Hindlimb muscle (tissue), 1 donor: ENCODE measurements around the gene KCND1. TPM values are rescaled to one million over a fixed set of nuclear protein-coding genes. Genes with fewer than 3 reads are reported as not detected.

Source experiments
- DNase-seq: peaks from one replicate; pipeline ENCODE4 v3.0.0-alpha.2; 2013
- polyA plus RNA-seq: library from polyadenylated mRNA; unstranded; fragments of 120-200 nt; gene quantifications from one replicate; pipeline ENCODE4 v1.2.1, GENCODE V29; 2013; ENCODE audit not compliant: insufficient read length

The KCND1 gene
- polyA plus RNA-seq, 1 donor: 1.4 TPM

DNA sequence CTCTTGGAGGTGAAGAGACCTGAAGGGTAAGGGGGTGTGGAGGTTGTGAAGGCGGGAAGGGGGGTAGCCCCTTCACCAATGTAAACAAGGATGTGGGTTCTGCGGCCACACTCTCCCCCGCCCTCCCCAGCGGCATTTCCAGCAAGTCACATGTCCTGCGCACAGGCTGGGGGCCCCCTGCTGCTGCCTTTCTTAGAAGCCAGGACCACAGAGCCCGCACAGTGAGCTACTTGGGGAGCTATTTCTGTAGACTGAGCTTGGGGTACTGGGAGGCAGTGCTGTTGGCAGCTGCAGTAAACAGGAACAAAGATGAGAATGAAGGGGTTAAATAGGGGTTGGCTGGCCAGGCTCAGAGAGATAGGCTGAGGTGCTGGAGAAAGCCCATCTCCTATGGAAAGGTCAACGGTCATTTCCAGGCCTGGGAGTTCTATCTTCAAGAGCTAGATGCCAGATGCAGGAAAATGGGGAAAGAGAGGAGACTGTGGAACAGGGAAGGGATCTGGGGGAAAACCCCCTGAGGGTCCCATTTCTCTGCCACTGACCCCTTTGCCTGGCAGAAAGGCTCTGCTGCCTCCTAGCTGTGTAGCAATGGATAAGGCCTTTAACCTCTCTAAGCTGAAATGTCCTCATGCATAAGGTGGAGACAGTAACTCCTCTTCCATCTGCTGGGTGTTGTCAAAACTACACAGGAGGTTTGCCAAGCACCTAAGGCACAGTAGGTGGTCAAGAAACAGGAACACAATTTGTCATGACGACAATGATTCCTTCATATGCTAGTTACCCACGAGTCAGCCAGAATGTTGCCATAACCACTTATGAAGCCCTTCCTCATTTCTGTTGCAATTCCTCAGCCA is 34.4 kb downstream of the KCND1 start:
- no peak for DNase-seq

GRCh38 chrX:48936429-48937053 is 35.1 kb downstream of the KCND1 start:
- no peak for DNase-seq

DNA sequence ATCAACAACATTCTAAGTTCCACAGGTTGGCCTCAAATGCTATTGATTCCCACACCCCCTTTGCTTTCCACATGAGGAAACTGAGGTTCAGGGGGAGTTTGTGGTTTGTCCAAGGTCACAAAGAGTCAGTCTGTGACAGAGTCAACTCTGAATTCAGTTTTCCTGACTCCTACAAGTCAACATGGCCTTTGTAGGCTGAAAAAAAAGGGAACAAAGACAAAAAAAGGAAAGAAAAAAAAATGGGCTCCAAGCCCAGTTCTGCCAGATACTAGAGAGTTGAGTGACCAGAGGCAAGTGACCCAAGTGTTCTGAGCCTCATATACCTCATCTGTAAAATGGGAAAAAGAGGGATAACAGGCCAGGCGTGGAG is 36.4 kb downstream of the KCND1 start:
- DNase-seq: no peak

GRCh38 chrX:48934581-48935300 is 36.9 kb downstream of the KCND1 start:
- no peak for DNase-seq

- no peak for DNase-seq
Observed at GRCh38 chrX:48933757-48934156, 37.9 kb downstream of the KCND1 start.

GRCh38 chrX:48927736-48928382 is 43.8 kb downstream of the KCND1 start:
- no peak for DNase-seq

- no peak for DNase-seq
Observed at GRCh38 chrX:48927123-48927522, 44.5 kb downstream of the KCND1 start.

- no peak for DNase-seq
Observed at GRCh38 chrX:48924270-48924669, 47.4 kb downstream of the KCND1 start.

DNA sequence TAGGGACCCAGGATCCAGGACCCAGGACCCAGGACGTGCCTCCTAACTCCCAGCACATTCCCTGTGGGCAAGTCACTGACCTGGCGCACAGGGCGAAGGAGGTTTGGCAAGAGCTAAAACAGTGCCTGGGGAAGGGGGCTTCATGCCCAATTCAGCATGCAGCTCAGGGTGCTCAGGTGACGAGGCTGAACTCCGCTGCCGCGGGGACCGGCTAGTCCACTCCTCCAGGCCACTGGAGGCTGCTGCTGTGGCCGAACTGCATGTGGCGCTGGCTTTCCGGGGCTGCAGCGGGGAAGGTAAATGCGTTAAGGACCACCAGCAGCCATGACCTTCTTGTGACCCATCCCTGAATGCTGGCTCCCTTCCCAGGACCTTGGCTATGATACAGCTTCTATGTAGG is 47.9 kb downstream of the KCND1 start:
- no peak for DNase-seq

GRCh38 chrX:48920718-48921104 is 50.9 kb downstream of the KCND1 start:
- DNase-seq: no peak

DNA sequence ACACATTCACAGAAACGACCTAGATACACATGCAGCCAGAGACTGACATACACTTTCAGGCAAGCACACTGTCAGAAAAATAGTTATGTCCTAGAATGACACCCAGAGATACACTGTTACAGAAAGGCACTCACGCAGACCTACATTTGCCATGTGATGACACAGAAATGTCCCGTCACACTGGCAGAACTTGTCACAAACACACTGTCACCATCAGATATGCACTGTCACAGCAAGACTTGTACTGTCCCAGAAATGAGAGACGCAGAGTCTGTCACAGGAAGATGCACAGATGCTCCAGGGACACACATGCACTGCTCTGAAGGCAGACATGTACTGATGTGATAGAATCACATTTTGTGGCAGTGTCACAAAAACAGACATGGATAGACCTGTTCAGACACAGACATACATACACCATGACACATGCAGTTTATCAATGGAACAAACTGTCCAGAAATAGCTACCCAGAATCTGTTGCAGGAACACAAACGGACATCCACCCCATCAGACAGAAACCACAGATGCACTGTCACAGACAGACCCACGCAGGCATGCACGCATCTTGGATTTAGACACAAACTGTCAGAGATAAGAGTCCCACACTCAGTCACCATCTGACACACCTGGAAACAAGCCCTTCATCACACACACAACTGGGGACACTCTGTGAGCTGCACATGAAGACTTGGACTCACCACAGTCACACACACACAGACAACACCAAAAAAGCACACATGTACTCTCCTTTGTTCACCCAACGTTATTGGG is 51.5 kb downstream of the KCND1 start:
- DNase-seq: no peak

- DNase-seq: no peak
Observed at GRCh38 chrX:48919360-48919841, 52.2 kb downstream of the KCND1 start.

GRCh38 chrX:48918643-48919340 is 52.9 kb downstream of the KCND1 start, which contains the start of gene PIM2:
Gene PIM2, minus strand, starts transcription at chrX:48919024. Its CDS starts 190 bp downstream, at chrX:48918834.
- peak; percentile 47 for DNase-seq

DNA sequence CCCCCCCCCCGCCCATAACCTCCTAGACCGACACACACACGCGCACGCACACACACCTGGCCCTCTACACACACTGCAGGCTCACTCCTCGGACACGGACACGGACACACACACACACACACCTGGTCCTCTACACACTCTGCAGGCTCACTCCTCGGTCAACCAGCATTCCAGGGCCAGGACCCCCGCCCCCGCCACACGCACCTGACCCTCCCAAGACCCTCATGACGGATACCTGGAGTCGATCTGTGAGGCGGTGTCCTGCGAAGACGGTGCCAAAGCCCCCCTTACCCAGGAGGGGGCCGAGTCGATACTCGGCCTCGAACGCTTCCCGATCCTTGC is 53.4 kb downstream of the KCND1 start:
- no peak for DNase-seq

- peak; percentile 85 for DNase-seq
Observed at GRCh38 chrX:48917139-48918001, 54.3 kb downstream of the KCND1 start.

- DNase-seq: no peak
Observed at GRCh38 chrX:48914593-48915493, 56.8 kb downstream of the KCND1 start.

DNA sequence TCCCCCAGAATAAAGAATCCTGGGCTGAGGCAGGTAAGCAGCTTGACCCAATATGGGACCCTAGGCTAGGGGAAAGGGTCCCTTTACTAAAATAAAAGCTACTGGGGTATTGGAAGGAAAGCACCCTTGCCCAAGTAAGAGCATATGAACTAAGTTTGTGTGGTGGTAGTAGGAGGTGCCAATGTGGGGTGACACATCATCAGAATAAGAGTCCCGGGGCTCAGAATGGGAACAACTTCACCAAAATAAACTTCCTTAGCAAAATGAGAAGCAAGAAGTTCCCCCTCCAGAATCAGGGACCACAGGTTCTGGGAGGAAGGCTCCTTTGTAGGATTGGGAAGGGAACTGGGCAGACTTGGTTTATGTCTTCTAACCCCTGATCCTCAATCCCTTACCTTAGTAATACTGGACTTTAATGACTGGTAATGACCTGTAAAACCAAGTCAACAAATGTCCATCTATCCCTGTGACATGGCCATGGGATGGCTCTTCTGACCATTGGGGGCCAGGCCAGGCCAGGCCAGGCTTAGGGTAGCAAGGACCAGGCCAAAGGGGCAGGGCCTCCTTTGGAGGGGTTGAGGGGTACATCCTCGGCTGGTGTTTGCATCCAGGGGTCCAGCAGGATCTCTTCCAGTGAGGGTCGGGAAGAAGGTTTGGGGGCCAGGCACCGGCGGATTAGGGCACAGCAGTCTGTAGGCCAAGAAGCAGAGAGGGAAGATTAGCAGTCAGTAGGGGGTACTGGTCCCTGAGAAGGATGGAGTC is 57.9 kb downstream of the KCND1 start:
- DNase-seq: no peak

GRCh38 chrX:48911412-48912182 is 60.0 kb downstream of the KCND1 start, which contains the start of gene SLC35A2:
Gene SLC35A2, minus strand, starts transcription at chrX:48911646. Its CDS starts 10 bp downstream, at chrX:48911636.
- peak; percentile 79 for DNase-seq
